Inferior parietal cortex (tissue), 1 donor: Measurements from ENCODE around the gene TFAP2A.

Experiments used
- DNase-seq: peaks from one replicate; pipeline ENCODE4 v3.0.0-alpha.2; 2016; ENCODE audit errors: extremely low spot score

Gene TFAP2A

GRCh38 chr6:10382728-10383330, 32.0 kb downstream of the TFAP2A start:
- no peak for DNase-seq

GRCh38 chr6:10382322-10382721, 32.6 kb downstream of the TFAP2A start:
- no peak for DNase-seq

DNA sequence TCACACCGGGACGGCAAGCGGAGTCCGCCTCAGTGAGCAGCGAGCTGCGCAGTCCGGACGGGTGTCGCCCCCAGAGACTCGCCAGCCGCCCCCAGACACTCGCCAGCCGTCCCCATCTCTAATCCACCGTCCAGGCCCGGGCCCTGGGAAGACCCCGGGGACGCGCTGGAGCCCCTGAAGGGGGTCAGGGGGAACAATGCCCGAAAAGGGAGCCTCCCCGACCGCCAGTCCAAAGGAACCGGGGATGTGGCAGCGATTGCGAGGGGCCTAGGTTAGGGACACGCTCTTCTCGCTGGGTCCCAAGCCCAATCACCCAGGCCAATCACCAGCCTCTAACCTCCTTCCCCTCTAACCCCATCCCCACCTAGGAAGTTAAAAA, 33.1 kb downstream of the TFAP2A start:
- DNase-seq = no peak

- DNase-seq = no peak
Observed at GRCh38 chr6:10381133-10381829, 33.6 kb downstream of the TFAP2A start.

- DNase-seq = no peak
Observed at GRCh38 chr6:10375391-10375969, 39.4 kb downstream of the TFAP2A start.

GRCh38 chr6:10373642-10374359, 41.1 kb downstream of the TFAP2A start:
- no peak for DNase-seq

GRCh38 chr6:10369896-10370295, 45.0 kb downstream of the TFAP2A start:
- DNase-seq = no peak

DNA sequence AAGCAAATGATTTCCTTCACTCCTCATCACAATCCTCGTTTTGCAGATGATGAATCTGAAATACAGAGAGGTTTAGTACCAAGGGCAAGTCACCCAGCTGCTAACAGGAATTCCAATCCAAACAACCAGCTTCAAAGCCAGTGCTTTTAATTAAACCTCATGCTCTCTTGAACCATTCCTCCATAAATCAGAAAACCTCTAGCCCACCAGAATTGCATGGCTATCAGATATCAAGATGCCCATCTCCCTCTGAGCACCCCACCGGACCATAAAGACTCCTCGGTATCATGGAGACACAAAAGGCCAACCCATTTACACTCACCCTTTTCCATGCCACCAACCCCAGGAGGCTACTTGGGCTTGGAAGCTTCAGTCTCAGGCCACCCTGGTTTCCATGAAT, 46.0 kb downstream of the TFAP2A start:
- no peak for DNase-seq

DNA sequence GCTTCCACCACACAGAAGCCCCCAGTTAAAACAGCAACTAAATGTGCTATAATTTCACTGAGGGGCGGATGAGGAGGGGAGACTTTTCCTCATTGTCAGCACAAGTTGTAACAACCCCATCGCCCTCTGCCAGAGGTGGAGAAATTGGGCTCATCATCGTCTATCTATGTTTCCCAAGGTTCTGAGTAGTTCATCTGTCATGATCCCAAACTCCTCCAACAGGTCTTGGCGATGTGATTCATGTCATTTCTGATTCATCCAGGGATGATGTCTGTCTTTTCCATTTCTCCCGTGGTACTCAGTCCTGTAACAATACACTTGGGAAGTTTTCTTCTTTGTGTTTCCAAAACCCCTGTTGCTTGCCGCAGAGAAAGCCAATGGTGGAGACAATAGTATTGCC, 51.0 kb downstream of the TFAP2A start:
- no peak for DNase-seq

DNA sequence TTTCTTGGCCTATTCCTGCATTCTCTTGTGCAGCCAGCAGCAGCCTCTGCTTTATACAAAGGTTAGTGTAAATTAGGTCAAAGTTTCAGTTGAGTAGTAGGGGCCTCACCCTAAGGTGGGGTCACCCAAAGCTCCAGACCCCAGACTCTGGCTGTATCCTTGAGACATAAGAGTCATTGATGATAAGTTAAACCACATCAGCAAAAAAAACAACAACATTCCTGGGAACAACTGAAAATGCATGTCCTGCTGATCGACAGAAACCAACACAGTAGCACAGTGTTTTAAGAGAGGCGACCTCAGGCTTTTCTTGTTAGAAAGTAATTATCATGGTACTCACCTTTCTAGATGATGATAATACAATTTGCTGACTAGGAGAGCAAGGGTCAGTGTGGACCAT, 52.6 kb downstream of the TFAP2A start:
- DNase-seq = no peak

GRCh38 chr6:10361428-10361827, 53.4 kb downstream of the TFAP2A start:
- no peak for DNase-seq

DNA sequence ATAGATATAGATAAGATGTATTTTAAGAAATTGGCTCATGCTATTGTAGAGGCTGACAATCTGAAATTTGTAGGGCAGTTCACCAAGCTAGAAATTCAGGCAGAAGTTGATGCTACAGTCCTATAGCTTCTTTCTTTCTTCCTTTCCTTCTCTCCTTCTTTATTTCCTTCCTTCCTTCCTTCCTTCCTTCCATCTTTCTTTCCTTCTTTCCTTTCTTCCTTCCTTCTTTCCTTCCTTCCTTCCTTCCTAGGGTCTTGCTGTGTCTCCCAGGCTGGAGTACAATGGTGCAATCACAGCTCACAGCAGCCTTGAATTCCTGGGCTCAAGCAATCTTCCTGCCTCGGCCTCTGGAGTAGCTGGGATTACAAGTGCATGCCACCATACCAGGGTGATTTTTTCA, 55.3 kb downstream of the TFAP2A start:
- DNase-seq = no peak

DNA sequence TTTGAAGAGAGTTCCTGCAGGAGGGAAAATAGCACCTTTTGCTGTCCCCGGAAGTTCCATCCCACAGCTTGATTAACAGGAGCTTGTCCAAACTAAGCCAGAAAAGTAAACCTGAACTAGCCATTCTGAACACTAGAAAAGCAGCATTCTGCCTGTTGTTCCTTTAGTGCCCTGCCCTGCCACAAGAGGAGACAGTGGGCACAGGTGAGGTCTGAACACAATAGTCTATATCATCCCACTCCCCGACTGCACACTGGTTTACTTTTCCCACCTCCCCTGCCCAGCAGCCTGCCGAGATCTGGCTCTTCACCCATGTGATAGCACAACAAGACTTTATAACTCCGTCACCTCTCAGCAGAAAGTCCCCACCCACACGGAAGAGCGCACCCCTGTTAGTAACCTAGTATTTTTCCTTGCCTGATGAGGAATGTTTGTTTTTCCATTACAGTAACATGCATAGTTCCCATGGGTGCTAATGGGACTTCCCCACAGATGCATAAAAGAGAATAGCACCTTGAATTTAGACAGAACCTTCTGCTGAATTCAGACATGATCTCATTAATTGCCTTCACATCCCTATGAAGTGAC, 59.7 kb downstream of the TFAP2A start:
- no peak for DNase-seq

GRCh38 chr6:10351791-10352190, 63.1 kb downstream of the TFAP2A start:
- DNase-seq = no peak

DNA sequence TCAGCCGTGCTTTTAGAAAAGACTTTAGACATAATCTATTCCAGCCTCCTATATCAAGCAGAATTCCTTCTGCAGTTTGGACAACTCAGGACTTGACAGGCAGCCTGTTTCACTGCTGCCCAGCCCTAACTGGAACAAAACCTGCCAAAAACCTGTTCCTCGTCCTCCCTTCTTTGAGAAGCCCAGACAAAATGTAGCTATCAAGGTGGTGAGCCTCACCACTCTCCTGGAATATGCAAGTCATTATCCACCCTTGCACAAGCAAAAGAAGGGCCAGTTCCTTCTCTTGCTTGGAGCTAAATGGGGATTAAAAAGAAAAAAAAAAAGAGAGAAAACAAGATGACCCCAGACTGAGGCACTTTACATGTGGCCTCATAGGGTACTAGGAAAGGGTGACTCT, 64.2 kb downstream of the TFAP2A start:
- DNase-seq = no peak

DNA sequence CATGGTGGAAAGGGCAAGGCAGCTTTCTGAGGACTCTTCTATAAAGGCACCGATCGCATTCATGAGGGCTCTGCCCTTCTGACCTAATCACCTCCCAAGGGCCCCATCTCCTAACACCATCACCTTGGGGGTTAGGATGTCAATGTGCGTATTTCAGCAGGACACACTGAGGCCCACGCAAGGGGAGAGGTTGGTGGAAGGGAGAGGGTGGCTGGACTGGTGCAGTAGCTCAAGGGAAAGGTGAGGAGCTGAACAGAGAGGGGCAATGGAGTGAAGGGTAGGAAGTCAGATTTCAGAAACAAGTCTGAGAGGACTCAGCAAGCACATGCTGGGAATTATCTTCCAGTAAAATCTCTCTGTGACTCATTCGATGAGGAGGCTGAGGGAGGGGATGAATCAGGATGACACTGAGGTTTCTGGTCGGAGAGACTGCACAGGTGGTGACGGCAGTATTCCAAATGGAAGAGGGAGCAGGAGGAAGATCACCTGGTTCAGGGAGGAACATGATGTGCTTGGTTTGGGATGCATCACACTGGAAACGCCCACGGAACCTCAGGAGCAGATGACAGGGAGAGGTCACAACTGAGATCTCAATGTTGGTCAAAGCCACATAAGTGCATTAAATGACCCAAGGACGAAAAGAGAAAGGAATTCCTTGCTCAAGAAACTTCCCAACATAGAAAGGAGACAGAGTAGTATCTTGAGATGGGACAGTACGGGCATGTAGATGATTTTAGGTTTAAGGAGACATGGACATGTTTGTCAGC, 67.1 kb downstream of the TFAP2A start:
- no peak for DNase-seq
